Measurements from ENCODE around the gene ZBTB44.
"Not testable (repeated sequence)": the region's sequence is repeated elsewhere in the genome, so short reads cannot be mapped to it uniquely, and the experiment has no call there.

Gene ZBTB44

GRCh38 chr11:130314750-130315285, at the start of gene ZBTB44:
TSS of gene ZBTB44 (minus strand) at chr11:130314917. CDS start at chr11:130261873, 53,044 bp downstream.
- peak; percentile 81 for DNase-seq (ENCODE audit: low read depth in 2 of 2)

GRCh38 chr11:130359419-130359818, 44.7 kb upstream of the ZBTB44 start:
- no peak for DNase-seq (ENCODE audit: low read depth in 2 of 2)

DNA sequence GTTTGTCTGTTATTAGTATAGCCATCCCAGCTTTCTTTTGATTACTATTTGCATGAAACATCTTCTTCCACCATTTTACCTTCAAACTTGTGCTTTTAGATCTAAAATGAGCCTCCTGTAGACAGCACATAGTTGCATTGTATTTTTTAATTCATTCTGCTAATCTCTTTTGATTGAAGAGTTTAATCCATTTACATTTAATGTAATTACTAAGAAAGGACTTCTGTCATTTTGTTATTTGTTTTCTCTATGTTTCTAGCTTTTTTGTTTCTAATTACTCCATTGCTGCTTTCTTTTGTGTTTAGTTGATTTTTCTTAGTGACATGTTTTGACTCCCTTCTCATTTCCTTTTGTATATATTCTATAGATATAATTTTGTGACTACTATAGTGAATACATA, 43.7 kb upstream of the ZBTB44 start:
- DNase-seq (ENCODE audit: low read depth in 2 of 2): no peak

GRCh38 chr11:130347261-130347660, 32.5 kb upstream of the ZBTB44 start:
- no peak for DNase-seq (ENCODE audit: low read depth in 2 of 2)

DNA sequence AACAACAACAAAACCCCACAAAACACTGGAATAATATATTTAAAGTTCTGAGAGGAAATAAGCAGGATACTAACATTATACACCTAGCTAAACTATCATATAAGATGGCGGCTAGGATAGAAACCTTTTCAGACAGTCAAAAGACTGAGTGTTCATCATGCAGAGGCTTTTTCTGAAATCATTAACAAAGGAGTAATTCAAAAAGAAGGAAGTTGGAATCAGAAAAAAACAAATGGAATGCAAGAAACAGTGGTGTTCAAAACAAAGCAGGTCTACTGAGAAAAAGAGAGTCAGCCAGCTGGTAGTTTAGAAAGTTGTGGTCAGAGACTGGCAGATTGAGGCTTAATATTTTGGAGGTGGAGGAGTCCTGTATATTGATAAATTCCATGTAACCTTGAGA, 30.1 kb upstream of the ZBTB44 start:
- no peak for DNase-seq (ENCODE audit: low read depth in 2 of 2)

DNA sequence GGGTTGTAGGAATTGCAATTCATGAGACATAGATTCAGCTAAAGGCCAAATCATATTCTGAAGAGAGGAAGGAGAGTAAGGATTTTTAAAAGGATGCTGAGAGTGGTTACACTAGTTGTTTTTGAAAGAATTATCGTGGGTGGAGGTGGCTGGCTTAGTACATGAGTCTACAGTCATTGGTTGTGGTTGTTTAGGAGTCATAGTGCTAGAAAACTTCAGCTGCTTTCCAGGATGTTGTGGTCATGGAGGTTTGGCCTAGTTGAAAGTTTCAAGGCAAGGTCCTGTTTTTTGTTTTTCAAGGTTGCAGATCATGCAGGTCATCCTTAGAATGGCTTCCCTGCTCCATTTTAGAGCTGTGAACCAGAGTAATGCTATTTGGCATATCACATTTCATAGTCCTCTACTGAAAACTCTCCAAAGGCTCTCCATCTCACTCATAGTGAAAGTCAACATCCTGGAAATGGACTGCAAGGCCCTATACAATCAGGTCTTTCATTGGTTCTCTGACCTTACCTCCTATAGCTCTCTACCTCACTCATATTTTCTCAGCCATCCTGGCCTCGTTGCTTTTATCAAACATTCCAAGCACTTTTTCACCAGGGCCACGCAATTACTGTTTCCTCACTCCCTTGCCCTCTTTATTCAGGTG, 26.1 kb upstream of the ZBTB44 start:
- peak in 1 of 2 donors; percentile 0 for DNase-seq (ENCODE audit: low read depth in 2 of 2)

DNA sequence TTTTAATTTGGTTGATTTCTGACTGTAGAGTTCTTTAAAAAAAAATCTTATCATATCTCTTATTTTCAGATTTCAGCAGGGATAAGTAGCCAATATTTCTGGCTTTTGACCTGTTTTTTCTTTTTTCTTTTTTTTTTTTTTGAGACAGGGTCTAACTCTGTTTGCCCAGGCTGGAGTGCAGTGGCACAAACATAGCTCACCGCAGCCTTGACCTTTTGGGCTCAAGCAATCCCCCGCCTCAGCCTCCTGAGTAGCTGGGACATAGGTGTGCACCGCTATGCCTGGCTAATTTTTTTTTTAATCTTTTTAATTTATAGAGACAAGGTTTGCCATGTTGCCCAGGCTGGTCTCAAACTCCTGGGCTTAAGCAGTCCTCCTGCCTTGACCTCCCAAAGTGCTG, 23.9 kb upstream of the ZBTB44 start:
- no peak for DNase-seq (ENCODE audit: low read depth in 2 of 2)

DNA sequence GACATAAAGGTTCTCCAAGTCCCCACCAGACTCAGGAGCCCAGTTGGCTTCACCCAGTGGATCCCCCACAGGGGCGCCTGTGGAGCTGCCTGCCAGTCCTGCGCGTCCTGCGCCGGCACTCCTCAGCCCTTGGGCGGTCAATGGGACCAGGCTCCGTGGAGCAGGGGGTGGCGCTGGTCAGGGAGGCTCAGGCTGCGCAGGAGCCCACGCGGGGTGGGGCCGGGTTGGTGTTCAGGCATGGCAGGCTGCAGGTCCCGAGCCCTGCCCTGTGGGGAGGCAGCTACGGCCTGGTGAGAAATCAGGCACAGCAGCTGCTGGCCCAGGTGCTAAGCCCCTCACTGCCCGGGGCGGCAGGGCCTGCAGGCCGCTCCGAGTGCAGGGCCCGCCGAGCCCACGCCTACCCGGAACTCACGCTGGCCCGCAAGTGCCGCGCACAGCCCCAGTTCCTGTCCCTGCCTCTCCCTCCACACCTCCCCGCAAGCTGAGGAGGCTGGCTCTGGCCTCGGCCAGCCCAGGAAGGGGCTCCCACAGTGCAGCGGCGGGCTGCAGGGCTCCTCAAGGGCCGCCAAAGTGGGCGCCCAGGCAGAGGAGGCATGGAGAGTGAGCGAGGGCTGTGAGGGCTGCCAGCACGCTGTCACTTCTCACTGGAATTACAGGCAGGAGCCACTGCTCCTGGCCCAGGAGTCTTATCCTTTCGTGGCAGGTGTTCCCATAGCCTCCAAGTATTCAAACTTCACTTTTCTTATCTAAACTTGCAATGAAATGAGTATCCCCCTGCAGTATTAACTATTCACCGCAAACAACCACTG, 22.8 kb upstream of the ZBTB44 start:
- DNase-seq (ENCODE audit: low read depth in 2 of 2): no peak

DNA sequence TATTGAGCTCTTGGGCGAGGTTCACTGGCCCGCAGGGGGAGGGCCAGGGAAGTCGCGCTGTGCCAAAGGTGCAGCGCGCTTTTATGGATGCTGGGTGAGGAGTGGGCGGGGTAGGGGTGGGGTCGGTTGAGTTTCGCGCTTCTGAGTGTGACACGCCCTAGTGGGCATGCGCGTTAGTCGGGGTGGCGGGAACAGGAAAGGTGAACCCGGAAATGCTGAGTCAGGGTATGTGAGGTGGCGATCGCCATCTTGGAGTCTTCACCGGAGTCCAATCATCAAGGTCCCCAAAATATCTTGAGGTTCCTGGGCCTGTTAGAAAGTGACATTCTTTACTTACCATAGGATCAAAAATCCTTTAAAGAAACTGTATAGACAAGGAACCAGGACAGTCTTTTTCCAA, 16.7 kb upstream of the ZBTB44 start:
- DNase-seq (ENCODE audit: low read depth in 2 of 2): not testable (repeated sequence)

GRCh38 chr11:130330101-130330684, 15.5 kb upstream of the ZBTB44 start:
- DNase-seq (ENCODE audit: low read depth in 2 of 2): no peak

GRCh38 chr11:130328420-130328819, 13.7 kb upstream of the ZBTB44 start:
- no peak for DNase-seq (ENCODE audit: low read depth in 2 of 2)

DNA sequence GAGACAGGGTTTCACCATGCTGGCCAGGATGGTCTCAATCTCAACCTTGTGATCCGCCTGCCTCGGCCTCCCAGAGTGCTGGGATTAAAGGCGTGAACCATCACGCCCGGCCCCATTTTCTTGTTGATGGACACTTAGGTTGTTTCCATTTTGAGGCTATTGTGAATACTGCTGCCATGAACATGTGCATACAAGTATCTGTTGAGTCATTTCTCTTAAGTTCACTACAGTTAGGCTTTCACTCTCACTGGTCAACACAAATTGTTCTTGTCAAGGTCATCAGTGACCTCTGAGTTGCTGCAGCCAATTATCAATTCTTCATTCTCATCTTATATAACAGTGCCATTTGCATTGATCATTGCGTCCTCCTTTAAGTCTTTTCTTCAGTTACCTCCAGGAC, 13.0 kb upstream of the ZBTB44 start:
- DNase-seq (ENCODE audit: low read depth in 2 of 2): no peak

- DNase-seq (ENCODE audit: low read depth in 2 of 2): no peak
These were observed 11.0 kb upstream of the ZBTB44 start for GRCh38 chr11:130325691-130326090.

DNA sequence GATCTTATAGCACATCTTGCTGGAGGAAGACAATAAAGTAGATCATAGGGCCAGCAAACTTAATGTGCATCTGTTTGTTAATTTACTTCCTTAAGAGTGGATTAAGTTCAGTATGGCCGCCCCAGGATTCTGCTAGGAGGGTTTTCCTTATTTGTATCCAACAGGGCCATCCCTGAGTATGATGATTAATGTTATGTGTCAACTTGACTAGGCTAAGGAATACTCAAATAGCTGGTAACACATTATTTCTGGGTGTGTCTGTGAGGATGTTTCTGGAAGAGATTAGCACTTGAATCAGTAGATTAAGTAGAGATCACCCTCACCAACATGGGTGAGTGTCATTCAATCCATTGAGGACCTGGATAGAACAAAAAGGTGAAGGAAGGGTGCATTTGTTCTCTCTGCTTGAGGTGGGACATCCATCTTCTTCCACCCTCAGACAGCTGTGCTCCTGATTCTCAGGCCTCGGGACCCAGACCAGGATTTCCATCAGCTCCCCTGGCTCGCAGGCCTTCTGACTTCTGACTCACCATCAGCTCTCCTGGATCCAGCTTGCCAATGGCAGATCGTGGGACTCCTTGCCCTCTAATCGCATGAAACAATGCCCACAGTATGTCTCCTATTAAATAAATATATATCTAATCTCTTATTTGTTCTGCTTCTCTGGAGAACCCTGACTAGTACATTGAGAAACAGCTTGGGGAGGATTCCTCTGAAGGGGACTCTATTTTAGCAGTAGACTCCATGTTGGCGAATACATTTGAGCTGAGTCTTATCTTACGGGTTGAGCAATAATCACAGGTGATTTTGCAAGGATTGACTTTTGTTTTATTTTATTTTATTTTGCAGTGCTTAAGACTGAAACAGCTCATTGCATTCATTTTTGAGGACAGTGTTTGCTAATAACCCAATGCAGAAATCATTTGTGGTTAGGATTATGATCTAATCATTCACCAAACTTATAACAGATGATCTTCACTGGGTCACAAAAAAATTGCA, 9.0 kb upstream of the ZBTB44 start:
- DNase-seq (ENCODE audit: low read depth in 2 of 2): no peak

GRCh38 chr11:130322126-130322525, 7.4 kb upstream of the ZBTB44 start:
- DNase-seq (ENCODE audit: low read depth in 2 of 2): no peak

DNA sequence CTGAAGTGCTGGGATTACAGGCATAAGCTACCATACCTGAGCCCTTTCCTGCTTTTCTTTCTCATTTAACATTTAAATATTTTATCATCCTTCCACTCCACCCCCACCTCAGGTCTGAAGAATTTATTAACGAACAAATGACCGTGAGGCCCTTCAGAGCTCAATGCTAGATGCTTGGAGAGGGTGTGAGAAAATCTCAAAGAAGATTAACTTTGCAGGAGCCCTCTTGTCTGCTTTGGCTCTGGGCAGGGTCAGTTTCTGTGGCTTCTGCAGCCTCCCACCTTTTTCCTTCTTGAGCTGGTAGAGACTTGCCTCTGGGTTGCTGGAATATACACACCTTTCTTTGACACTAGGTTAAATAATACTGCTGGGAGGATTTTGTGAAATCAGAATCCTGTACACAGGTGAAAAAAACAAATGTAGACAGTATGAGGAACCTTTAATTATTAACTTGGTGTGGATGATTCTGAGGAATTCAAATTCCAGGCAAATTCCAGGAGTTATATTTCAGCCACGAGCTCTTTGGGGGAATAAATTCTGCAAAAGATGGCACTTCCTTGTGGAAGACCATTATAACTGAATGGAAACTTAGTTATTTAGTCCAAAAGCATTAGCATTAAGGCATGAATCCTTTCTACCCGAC, 3.4 kb upstream of the ZBTB44 start:
- no peak for DNase-seq (ENCODE audit: low read depth in 2 of 2)

DNA sequence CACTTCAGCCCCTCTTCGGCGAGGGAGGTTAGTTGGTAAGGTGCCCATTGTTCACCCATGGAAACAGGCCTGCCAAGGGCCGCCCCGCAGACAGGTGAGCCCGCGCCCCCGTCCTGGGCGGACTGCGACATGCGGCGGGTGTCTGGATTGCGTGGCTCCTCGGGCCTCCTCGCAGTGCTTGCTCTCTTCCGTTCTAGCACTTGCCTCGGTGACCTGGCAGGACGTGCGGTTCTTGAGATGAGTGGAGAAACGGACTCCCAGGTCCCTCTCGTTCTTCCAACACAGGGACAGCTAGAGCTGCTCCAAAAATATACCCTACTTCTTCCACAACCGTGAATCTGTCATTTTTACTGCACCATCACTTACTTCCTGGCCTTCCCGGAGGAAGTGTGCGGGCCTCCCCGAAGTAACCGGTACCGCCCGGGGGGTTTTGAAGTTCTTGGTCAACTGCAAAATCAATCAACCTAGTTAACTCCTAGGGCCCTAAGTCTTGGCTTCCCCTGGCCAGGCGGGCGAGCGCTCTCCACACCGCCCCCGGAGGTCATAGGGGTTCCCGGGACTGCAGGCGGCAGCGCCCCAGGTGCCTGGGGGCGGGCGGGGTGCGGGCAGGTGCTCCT, 745 bp upstream of the ZBTB44 start:
- peak; percentile 18 to 32 for DNase-seq (ENCODE audit: low read depth in 2 of 2)

- DNase-seq (ENCODE audit: low read depth in 2 of 2): peak; percentile 54 to 58
These were observed 450 bp downstream of the ZBTB44 start for GRCh38 chr11:130314184-130314749.

DNA sequence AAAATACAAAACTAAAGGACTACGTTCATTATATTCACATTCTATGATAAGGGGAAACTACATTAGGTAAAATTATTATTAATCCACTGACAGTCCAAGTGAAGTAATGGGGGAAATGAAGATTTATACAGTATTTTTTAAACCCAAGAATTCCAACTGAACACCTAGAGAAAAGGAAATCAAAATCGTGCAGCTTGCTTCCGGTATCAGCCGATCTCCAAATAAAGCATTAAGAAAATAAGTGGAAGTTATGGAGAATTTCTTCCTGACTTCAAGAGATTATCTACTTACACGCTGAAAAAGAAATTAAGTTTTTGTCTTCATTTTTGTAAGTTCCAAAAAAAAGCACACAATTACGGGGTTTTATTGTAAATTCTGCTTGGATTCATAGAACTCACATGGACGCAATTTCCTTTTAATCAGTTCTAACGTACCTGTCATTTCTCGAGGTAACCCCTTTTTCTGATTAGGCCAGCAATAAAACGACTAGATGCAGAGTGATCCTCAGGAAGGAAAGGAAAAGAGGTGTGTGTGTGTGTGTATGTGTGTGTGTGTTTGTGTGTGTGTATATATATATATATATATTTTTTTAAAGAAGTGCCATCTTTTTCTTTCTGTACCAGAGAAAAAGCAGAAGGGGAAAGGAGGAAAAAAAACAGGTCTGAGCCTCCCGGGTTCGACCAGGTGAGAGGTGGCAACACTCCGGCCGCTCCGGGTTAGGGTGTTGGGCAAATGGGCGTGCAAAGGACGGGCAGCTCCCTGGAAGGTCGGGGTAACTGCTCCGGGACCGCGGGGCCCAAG, 1.1 kb downstream of the ZBTB44 start:
- no peak for DNase-seq (ENCODE audit: low read depth in 2 of 2)

Data from stimulated activated CD8-positive, alpha-beta memory T cell treated with anti-CD3 and anti-CD28 coated beads, Interleukin-15, amount 100 ng/mL, for 48 hours (primary cell).